Tibial nerve (tissue), 4 donors: ENCODE data around the gene FAM13A. TPM values are rescaled to one million over a fixed set of nuclear protein-coding genes. Genes with fewer than 3 reads are reported as not detected.

ENCODE experiments used
- DNase-seq, 2 donors: peaks; one replicate each; pipeline ENCODE4 v3.0.0-alpha.2; 2019; ENCODE audit warnings: low spot score in 2 of 2
- H3K27ac ChIP-seq, 4 donors: fragments of 200-600 bp; sonication (generic) in 3 of 4; one replicate each; pipeline ENCODE4 v1.5.1; 2017 to 2019; ENCODE audit warnings: mild to moderate bottlenecking in 1 of 4
- H3K27me3 ChIP-seq, 2 donors: fragments of 200-600 bp; sonication (generic) in 1 of 2; one replicate each; pipeline versions ENCODE4 v1.5.1 to v1.6.0; 2017 to 2019
- H3K36me3 ChIP-seq, 3 donors: fragments of 200-600 bp; sonication (generic); one replicate each; pipeline ENCODE4 v1.5.1; 2018 to 2019
- H3K4me1 ChIP-seq, 4 donors: fragments of 200-600 bp; sonication (generic) in 3 of 4; one replicate each; pipeline ENCODE4 v1.5.1; 2017 to 2019
- H3K4me3 ChIP-seq, 4 donors: fragments of 200-600 bp; sonication (generic) in 3 of 4; one replicate each; pipeline ENCODE4 v1.5.1; 2017 to 2019; ENCODE audit warnings: mild to moderate bottlenecking in 1 of 4, moderate library complexity in 1 of 4
- H3K9me3 ChIP-seq, 4 donors: fragments of 200-600 bp; sonication (generic) in 3 of 4; one replicate each; pipeline ENCODE4 v1.5.1; 2017 to 2019
- EP300 ChIP-seq, 2 donors: sonication (generic); formaldehyde crosslinking; IDR thresholded peaks; one replicate each; pipeline ENCODE4 v1.6.1; 2017; ENCODE audit warnings: antibody characterized with exemption in 2 of 2, mild to moderate bottlenecking in 1 of 2
- POLR2A ChIP-seq, 2 donors: fragments of 450-650 bp; IDR thresholded peaks; one replicate each; pipeline ENCODE4 v1.6.1; 2017; ENCODE audit warnings: antibody characterized with exemption in 2 of 2, mild to moderate bottlenecking in 2 of 2, moderate library complexity in 2 of 2
- WGBS, 2 donors: methylation state at CpG; one replicate each; pipeline ENCODE4 v1.1.5; 2018; 5-methylcytosine and 5-hydroxymethylcytosine counted together
- total RNA-seq, 4 donors: library from RNA; depleted of rRNA; stranded (reverse); fragments of >200 nt; gene quantifications; one replicate each; pipeline ENCODE4 v1.1.0, GENCODE V29; 2016
- TF ChIP-seq, protein P1 (sequence below), 5 experiments: fragments of 200-600 bp in 3 of 5; fragments of 450-650 bp in 2 of 5; sonication (generic) in 3 of 5; IDR thresholded peaks; one replicate each; pipeline ENCODE4 v1.5.1; 2016 to 2019; ENCODE audit warnings: antibody characterized with exemption in 5 of 5, mild to moderate bottlenecking in 3 of 5, moderate library complexity in 2 of 5

The FAM13A gene
- total RNA-seq, 4 donors from 2014 or later, result 48.8 to 77.6 (median 58.8) TPM

DNA sequence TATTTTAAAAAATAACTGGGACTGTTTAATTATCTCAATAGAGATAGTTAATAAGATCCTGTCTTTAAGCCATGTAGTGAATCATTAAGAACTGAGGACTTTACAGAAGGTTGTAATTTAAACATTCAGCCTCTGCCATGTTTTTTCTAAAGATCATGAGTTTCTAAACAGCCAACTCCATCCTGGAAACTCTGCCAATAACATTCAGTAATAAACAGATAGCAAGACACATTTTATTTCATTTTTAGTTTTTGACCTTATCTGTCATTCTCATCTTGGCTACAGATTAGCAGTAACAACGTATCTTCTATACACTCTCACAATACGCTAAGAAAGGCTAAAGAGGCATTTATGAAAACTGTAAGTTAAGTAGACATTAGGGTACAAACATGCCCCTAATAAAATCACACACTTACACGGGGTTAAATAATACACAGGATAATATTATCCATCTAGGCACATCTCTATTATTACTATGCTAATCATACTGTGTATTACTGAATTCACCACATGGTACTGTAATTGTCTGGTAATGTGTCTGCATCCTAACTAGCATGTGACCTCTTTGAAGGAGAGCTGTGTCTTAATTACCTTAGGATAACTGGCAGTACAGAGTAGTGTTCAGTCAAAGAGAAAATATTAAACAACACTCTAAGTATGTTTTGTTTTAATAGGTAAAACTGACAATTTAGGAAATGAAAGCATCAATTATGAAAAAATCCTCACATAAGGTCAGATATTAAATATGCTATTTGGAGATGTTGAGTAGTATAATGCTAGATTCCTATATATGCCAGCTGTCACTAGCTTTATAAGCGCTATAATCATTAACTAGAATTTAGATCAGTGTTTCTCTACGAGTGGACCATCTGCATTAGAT lies 236.9 kb downstream of the FAM13A start:
- TF ChIP-seq EP300 (IDR thresholded peaks at IDR 0.05) (no peak), POLR2A (IDR thresholded peaks at IDR 0.05) (no peak)
- TF ChIP-seq, protein P1, sequence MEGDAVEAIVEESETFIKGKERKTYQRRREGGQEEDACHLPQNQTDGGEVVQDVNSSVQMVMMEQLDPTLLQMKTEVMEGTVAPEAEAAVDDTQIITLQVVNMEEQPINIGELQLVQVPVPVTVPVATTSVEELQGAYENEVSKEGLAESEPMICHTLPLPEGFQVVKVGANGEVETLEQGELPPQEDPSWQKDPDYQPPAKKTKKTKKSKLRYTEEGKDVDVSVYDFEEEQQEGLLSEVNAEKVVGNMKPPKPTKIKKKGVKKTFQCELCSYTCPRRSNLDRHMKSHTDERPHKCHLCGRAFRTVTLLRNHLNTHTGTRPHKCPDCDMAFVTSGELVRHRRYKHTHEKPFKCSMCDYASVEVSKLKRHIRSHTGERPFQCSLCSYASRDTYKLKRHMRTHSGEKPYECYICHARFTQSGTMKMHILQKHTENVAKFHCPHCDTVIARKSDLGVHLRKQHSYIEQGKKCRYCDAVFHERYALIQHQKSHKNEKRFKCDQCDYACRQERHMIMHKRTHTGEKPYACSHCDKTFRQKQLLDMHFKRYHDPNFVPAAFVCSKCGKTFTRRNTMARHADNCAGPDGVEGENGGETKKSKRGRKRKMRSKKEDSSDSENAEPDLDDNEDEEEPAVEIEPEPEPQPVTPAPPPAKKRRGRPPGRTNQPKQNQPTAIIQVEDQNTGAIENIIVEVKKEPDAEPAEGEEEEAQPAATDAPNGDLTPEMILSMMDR (IDR thresholded peaks at IDR 0.05), result no peak
- no peaks in the 10 kb centered on the region for H3K36me3 ChIP-seq
- DNase-seq, result no peak
- H3K27me3 ChIP-seq, result no peaks in the 10 kb centered on the region
- peak overlapping the region in 2 of 4 donors; percentile 92 to 96 for H3K27ac ChIP-seq
- H3K4me1 ChIP-seq, result peaks cover 0 to 48% (median 14%) of the 10 kb centered on the region in 4 donors
- H3K9me3 ChIP-seq, result no peaks in the 10 kb centered on the region
- peak overlapping the region in 2 of 4 donors; percentile 57 to 60 for H3K4me3 ChIP-seq
- WGBS, 2 donors, result 50 to 56% methylated on average over 5 of the region's 5 CpGs

DNA sequence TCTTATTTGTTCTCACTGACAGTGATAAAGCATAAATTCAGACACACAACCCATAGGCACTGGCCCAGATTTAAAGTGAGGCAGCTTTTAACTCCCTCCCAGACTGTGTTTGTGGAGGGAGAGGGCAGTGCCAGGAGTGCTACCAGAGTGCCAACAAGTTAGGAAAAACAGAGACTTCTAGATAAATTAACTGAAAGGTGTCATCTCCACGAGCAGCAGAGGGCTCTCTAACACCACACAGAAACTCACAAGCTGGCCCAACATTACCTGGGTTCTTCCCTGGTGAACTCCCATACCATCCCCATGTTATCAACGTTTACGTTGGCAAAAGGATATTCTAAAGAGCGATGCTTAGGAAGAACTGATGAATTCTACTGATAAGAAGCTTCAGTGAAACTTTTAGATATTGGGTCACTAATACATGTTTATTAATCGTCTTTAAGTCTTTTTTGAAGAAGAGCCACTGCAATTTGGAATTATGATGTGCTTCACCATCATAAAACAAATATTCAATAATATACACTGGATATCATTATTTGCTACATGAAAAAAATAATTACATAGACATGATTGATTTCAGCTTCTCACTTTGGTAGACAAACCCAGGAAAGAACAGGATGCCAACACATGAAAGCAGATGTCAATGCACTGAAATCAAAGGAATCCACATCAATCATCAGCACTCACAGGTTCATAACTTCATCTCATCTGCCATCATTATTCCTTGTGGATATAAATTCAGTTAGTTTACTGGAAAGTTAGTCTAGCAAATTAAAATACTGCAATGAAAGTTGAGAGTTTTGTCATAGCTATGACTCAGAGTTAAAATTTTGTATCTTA lies 238.1 kb downstream of the FAM13A start:
- Histone ChIP-seq H3K9me3 (no peaks in the 10 kb centered on the region), H3K36me3 (no peaks in the 10 kb centered on the region), H3K4me3 (no peak overlapping the region), H3K27ac (peak overlapping the region in 2 of 4 donors; percentile 38 to 40), H3K27me3 (no peaks in the 10 kb centered on the region), H3K4me1 (peaks cover 0 to 46% (median 15%) of the 10 kb centered on the region in 4 donors)
- peak in 1 of 2 donors; percentile 46 for DNase-seq
- WGBS, 2 donors, result 35 to 44% methylated on average over 5 of the region's 5 CpGs
- TF ChIP-seq EP300 (IDR thresholded peaks at IDR 0.05) (peak in 1 of 2 donors; percentile 36), POLR2A (IDR thresholded peaks at IDR 0.05) (no peak)
- TF ChIP-seq, protein P1 (IDR thresholded peaks at IDR 0.05), result peak; percentile 43 to 75 (median 48)

DNA sequence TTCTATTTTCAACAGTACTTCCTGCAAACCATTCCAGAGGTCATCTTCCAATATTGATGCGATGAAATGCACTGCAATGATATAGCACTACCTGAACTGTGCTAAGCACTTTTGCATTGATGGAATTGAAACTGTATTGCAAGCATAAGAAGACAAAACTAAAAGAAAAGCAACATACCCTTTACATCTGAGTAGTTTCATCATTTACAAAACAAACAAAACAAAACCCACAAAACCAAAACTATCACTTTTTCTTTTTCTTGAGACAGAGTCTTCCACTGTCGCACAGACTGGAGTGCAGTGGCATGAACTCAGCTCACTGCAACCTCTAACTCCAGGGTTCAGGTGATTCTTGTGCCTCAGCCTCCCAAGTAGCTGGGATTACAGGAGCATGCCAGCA lies 239.2 kb downstream of the FAM13A start:
- Histone ChIP-seq H3K27me3 (no peaks in the 10 kb centered on the region), H3K4me3 (no peak overlapping the region), H3K27ac (no peak overlapping the region), H3K9me3 (no peaks in the 10 kb centered on the region), H3K36me3 (no peaks in the 10 kb centered on the region), H3K4me1 (peaks cover 0 to 49% (median 15%) of the 10 kb centered on the region in 4 donors)
- DNase-seq, result no peak
- WGBS, 2 donors, result 71 to 96% methylated on average over 2 of the region's 2 CpGs
- no peak for TF ChIP-seq EP300 (IDR thresholded peaks at IDR 0.05)
- TF ChIP-seq, protein P1 (IDR thresholded peaks at IDR 0.05), result no peak
- no peak for TF ChIP-seq POLR2A (IDR thresholded peaks at IDR 0.05)

DNA sequence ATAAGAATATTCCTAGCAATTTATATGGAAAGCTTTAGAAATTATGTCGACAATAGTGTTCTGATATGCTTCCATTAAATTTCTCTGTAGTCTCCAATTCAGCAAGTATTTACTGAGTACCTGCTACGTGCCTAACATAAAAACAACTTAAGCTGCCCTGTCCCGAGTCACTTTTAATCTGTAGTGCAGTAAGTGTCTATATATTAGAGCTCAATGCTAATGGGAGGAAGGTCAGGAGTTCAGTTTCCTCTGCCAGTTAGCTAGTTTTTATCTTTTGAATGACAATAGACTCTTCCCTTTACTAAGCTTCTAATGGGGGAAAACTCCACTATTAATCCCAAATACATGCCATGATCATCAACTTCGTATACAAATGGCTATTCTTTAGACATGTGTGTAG lies 240.6 kb downstream of the FAM13A start:
- no peak for DNase-seq
- Histone ChIP-seq H3K4me3 (no peak overlapping the region), H3K9me3 (no peaks in the 10 kb centered on the region), H3K27ac (no peak overlapping the region), H3K4me1 (peaks cover 0 to 47% (median 12%) of the 10 kb centered on the region in 4 donors), H3K36me3 (no peaks in the 10 kb centered on the region), H3K27me3 (no peaks in the 10 kb centered on the region)
- 51 to 80% methylated on average over 4 of the region's 4 CpGs for WGBS, 2 donors
- no peak for TF ChIP-seq EP300 (IDR thresholded peaks at IDR 0.05)
- TF ChIP-seq, protein P1 (IDR thresholded peaks at IDR 0.05), result no peak
- TF ChIP-seq POLR2A (IDR thresholded peaks at IDR 0.05), result no peak
